K562 (cell line): ENCODE results near the gene PRUNE1. TPM values are rescaled to one million over a fixed set of nuclear protein-coding genes. Genes with fewer than 3 reads are reported as not detected.

ENCODE experiments used
- AFF1 ChIP-seq, 2 experiments: fragments of 450-650 bp; IDR thresholded peaks; 2 replicates each; pipeline ENCODE4 v1.6.1; 2018; ENCODE audit warnings: mild to moderate bottlenecking in 2 of 2, low read depth in 1 of 2; ENCODE audit not compliant: partially characterized antibody in 2 of 2
- ARID4B ChIP-seq: sonication (generic); formaldehyde crosslinking; IDR thresholded peaks from 2 replicates; pipeline ENCODE4 v1.8.0; 2022; ENCODE audit warnings: mild to moderate bottlenecking, missing genetic modification reagents
- ARNT ChIP-seq, 2 experiments: fragments of 450-650 bp; IDR thresholded peaks; 2 replicates each; pipeline ENCODE4 v1.6.1; 2016; ENCODE audit warnings: mild to moderate bottlenecking in 1 of 2
- BMI1 ChIP-seq: fragments of 150-350 bp; IDR thresholded peaks from 2 replicates; pipeline ENCODE4 v1.6.1; 2014; ENCODE audit warnings: low read length
- BRD9 ChIP-seq: fragments of 450-650 bp; IDR thresholded peaks from 2 replicates; pipeline ENCODE4 v1.6.1; 2018; ENCODE audit warnings: low read depth; ENCODE audit not compliant: partially characterized antibody
- EP300 ChIP-seq: IDR thresholded peaks from 2 replicates; pipeline ENCODE4 v1.6.1; 2012; ENCODE audit warnings: low read length, improper control_type of control experiment
- GTF2B ChIP-seq: IDR thresholded peaks from 2 replicates; pipeline ENCODE4 v1.6.1; 2011; ENCODE audit not compliant: insufficient read length; ENCODE audit errors: extremely low read depth
- KDM2B ChIP-seq: fragments of 250-450 bp; sonication (Bioruptor Pico); IDR thresholded peaks from 2 replicates; pipeline ENCODE4 v1.8.0; 2021; ENCODE audit warnings: mild to moderate bottlenecking, moderate library complexity
- MECOM ChIP-seq: fragments of 250-450 bp; sonication (Bioruptor Pico); IDR thresholded peaks from 2 replicates; pipeline ENCODE4 v1.8.0; 2022; ENCODE audit warnings: inconsistent platforms
- PCBP2 ChIP-seq: fragments of 200-400 bp; formaldehyde crosslinking; IDR thresholded peaks from 2 replicates; pipeline ENCODE4 v1.6.1; 2018; ENCODE audit warnings: low read length, low read depth, mild to moderate bottlenecking, moderate library complexity; ENCODE audit not compliant: poor library complexity, severe bottlenecking
- POLR2A ChIP-seq: fragments of 450-650 bp; conservative IDR thresholded peaks from 2 replicates; pipeline ENCODE4 v1.6.1; 2016
- POLR2AphosphoS2 ChIP-seq: IDR thresholded peaks from 2 replicates; pipeline ENCODE4 v1.6.1; 2012; ENCODE audit warnings: low read length, improper control_type of control experiment
- PPARD ChIP-seq: fragments of 250-450 bp; sonication (Bioruptor Pico); IDR thresholded peaks from 2 replicates; pipeline ENCODE4 v1.8.0; 2022; ENCODE audit warnings: inconsistent platforms, mild to moderate bottlenecking, moderate library complexity
- SREBF1 ChIP-seq: fragments of 150-350 bp; IDR thresholded peaks from 2 replicates; pipeline ENCODE4 v1.6.1; 2014; ENCODE audit warnings: antibody characterized with exemption, low read depth, low read length, borderline replicate concordance
- SUPT5H ChIP-seq: fragments of 450-650 bp; IDR thresholded peaks from 2 replicates; pipeline ENCODE4 v1.6.1; 2016
- ZFP30 ChIP-seq: fragments of 250-450 bp; sonication (Bioruptor Pico); IDR thresholded peaks from 2 replicates; pipeline ENCODE4 v1.8.0; 2022; ENCODE audit warnings: moderate library complexity, mild to moderate bottlenecking, inconsistent platforms, borderline replicate concordance
- ZNF263 ChIP-seq: sonication (generic); formaldehyde crosslinking; IDR thresholded peaks from 2 replicates; pipeline ENCODE4 v1.8.0; 2022; ENCODE audit warnings: mild to moderate bottlenecking, missing genetic modification reagents, borderline replicate concordance
- ZNF512 ChIP-seq: IDR thresholded peaks from 2 replicates; pipeline ENCODE4 v1.6.1; 2016; ENCODE audit warnings: missing genetic modification characterization, missing compliant biosample characterization
- polyA plus RNA-seq, 8 experiments: library from polyadenylated mRNA; depleted of rRNA in 4 of 8; stranded (reverse) in 5 of 8; unstranded in 3 of 8; fragments of >200 nt; fragmentation: Nextera tagmentation in 2 of 8; fragmentation: Illumina TruSeq in 1 of 8; extraction: Ambion mirVana in 2 of 8; extraction: Trizol in 1 of 8; gene quantifications; 2 replicates each; pipeline versions ENCODE4 v1.2.1 to v1.2.3, GENCODE V29; 2011 to 2014; ENCODE audit warnings: inconsistent platforms in 1 of 8, missing spikeins in 1 of 8
- total RNA-seq, 7 experiments: library from RNA; depleted of rRNA in 6 of 7; stranded (reverse); fragments of >200 nt in 6 of 7; fragmentation: Illumina TruSeq in 2 of 7; extraction: Trizol in 2 of 7; gene quantifications; 2 replicates each; pipeline versions ENCODE4 v1.2.1 to v1.2.3, GENCODE V29; 2011 to 2021; ENCODE audit warnings: low replicate concordance in 1 of 7

The PRUNE1 gene
- total and polyA plus RNA-seq, 9 of the 15 experiments (the other 6 are each of a cell fraction or from before 2014, with no cell fraction given), result 16.7 to 48.3 (median 26.2) TPM

- TF ChIP-seq AFF1 (IDR thresholded peaks at IDR 0.05; ENCODE audit: low read depth in 1 of 2, partially characterized antibody in 2 of 2), result peak; percentile 53 to 97
- TF ChIP-seq PCBP2, result no peak
- TF ChIP-seq PPARD (CRISPR knock-in tag), result no peak
- TF ChIP-seq EP300, result no peak
- TF ChIP-seq ZNF512 (tag), result no peak
- TF ChIP-seq POLR2AphosphoS2, result peak; percentile 67
- TF ChIP-seq ZFP30 (CRISPR knock-in tag), result no peak
- no peak for TF ChIP-seq SREBF1
- no peak for TF ChIP-seq MECOM (CRISPR knock-in tag)
- 0 out of 2 replicates have a peak, but pooled peaks have one; percentile 32 for TF ChIP-seq KDM2B (CRISPR knock-in tag)
- TF ChIP-seq BRD9, result peak; percentile 98
- TF ChIP-seq ZNF263, result peak; percentile 98
- TF ChIP-seq ARNT (IDR thresholded peaks at IDR 0.05), result peak; percentile 92 to 94; a peak in 3 of 4 replicates
- no peak for TF ChIP-seq BMI1
- TF ChIP-seq ARID4B, result peak; percentile 90
- no peak for TF ChIP-seq GTF2B
- TF ChIP-seq POLR2A, result peak; percentile 91
- peak; percentile 86 for TF ChIP-seq SUPT5H
These were observed 62.4 kb downstream of the PRUNE1 start, which contains the start of gene GABPB2 (continued) for GRCh38 chr1:151070474-151071276.
